T47D (cell line): ENCODE results near the gene COLGALT1.

Experiments used
- DNase-seq, 2 experiments: peaks; one replicate each; pipeline versions ENCODE4 v3.0.0 to v3.0.0-alpha.2; 2011 to 2012; ENCODE audit warnings: low read depth in 1 of 2, low spot score in 1 of 2
- JUND ChIP-seq: IDR thresholded peaks from 2 replicates; pipeline ENCODE4 v1.6.1; 2012; ENCODE audit warnings: low read depth
- in situ Hi-C: cut with HindIII; loops from 2 replicates; pipeline ENCODE4 v1.10.0; 2016; ENCODE audit warnings: low sequenced_read_pairs, low pct_unique_long_range_greater_than_20kb

The COLGALT1 gene

DNA sequence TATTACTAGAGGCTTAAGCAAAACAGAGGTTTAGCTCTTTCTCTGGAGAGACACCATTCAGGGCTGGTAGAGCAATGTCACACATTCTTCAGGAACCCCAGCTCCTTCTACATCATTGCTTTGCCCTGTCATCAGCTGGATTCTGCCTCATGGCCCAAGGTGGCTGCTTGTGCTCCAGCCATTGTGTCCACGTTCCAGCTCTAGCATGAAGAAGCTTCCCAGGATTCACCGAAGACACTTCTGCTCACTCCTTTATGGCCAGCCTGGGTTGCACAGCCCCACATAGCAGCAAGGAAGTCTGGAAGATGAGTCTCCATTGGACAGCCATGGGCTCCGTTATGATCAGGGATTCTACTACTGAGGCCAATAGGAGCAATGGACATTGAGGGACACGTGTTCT lies 30.8 kb upstream of the COLGALT1 start:
- in situ Hi-C loops: no loop called here
- TF ChIP-seq JUND: no peak
- no peak for DNase-seq

DNA sequence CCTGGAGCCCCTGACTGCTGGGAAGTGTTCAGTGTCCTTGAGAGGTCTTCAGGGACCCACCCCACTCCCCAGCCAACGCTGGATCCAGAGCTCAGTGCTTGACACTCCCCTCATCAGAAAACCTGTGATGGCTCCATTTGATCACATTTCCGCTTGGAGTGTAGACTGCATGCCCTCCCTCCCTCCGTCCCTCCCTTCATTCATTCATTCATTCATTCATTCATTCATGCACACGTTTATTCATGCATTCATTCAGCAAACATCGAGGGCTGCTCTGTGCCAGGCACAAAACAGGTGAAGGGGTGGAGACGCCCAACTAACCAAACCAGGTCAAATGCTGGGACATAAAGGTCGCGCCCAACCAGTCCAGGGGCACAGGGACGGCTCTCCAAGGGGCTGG lies 30.3 kb upstream of the COLGALT1 start:
- no peak for TF ChIP-seq JUND
- in situ Hi-C loops: no loop called here

DNA sequence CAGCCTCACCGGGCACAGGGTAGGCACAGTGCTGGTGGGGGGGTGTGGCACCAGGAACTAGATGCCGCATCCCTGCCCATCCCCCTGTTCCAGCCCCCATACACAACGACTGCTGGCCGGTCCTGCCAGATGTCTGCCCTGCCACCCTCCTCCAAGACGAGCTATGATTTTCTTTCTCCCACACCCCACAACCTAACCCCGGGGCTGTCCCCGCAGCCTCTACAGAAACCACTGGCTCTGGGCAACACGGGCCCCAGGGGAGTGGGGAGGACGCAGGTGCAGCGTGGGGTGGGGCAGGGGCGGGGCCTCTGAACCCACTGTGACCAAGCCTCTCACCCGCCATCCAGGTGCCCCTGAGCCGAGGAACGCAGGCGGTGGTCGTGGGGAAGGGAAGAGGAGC lies 28.5 kb upstream of the COLGALT1 start:
- DNase-seq: no peak
- TF ChIP-seq JUND: no peak
- in situ Hi-C loops: no loop called here

More for the DNA sequence above, 30.3 kb upstream of the COLGALT1 start:
- DNase-seq: no peak

DNA sequence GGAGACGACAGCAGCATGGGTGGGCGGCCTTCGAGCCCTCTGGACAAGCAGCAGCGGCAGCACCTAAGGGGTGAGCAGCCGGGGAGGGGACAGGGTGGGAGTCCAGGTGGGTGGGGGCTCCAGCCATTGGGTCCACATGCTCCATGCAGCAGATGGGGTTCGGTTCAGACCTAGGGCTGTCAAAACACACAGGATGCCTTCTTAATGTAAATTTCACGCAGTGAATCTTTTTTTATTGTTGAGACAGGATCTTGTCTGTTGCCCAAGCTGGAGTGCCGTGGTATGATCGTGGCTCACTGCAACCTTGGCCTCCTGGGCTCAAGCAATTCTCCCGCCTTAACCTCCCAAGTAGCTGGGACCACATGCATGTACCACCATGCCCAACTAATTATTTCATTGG lies 28.1 kb upstream of the COLGALT1 start:
- no peak for TF ChIP-seq JUND
- no peak for DNase-seq
- in situ Hi-C loops: no loop called here

DNA sequence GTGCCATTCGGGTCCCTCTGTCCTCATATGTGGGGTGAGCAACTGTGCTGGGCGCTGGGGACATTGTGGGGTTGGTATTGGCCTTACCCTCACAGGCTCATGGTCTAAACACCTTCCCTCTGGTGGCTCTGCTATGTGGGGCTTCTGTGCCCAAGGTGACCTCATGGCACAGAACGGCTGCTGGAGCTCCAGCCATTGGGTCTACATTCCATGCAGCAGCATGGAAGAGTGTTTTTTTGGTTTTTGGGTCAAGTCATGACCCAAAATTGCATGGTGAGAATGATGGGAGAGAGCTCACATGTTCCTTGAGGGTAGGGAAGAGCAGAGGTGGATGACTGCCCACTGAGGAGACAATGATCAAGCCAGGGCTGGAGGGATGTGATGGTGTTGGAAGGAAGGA lies 26.8 kb upstream of the COLGALT1 start:
- TF ChIP-seq JUND: no peak
- DNase-seq: no peak
- in situ Hi-C loops: no loop called here

DNA sequence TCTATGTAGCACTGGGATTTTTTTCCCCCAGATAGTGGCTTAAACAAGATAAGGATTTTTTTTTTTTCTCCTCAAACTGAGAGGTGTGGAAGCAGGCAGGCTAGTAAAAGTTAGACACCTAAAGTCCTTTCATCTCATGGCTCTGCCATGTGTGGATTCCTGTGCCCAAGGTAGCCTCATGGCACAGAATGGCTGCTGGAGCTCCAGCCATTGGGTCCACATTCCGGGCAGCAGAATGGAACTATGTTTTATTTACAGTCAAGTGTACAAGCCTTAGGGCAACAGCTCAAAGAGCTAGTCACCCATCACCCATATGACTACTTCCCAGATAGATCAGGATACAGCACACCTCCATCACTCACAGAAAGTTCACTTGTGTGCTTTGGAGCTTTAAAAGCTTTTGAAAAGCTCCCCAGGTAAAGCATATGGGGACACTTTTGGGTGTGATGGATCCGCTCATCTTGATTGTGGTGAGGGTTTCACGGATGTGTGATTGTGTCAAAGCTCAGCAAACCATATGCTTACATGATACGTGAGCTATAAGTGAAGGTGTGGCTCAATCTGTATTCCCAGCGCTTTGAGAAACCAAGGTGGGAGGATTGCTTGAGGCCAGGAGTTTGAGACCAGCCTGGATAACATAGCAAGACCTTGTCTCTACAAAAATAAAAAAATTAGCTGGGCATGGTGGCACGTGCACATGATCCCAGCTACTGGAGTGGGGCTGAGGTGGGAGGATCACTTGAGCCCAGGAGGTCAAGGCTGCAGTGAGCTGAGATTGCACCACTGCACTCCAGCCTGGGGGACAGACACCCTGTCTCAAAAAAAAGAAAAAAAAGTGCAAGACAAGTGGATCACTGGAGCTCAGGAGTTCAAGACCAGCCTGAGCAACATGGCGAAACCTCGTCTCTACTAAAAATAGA lies 25.9 kb upstream of the COLGALT1 start:
- in situ Hi-C loops: no loop called here
- TF ChIP-seq JUND: no peak
- DNase-seq: no peak

DNA sequence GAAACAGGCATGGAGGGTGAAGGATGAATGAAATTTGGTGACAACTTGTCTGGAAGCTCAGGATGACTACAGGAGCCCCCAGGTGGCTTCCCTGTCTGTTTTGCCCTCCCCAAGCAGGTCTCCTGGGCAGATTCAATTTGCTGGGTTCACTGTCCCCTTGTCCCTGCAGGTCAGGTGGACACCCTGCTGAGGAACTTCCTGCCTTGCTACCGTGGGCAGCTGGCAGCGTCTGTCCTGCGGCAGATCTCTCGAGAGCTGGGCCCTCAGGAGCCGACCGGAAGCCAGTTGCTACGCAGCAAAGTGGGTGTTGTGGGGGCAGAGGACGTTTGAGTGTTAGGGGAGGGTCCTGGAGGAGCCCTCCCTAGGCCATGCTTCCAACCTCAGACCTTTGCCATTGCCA lies 24.9 kb upstream of the COLGALT1 start:
- DNase-seq: no peak
- in situ Hi-C loops: no loop called here
- TF ChIP-seq JUND: no peak

DNA sequence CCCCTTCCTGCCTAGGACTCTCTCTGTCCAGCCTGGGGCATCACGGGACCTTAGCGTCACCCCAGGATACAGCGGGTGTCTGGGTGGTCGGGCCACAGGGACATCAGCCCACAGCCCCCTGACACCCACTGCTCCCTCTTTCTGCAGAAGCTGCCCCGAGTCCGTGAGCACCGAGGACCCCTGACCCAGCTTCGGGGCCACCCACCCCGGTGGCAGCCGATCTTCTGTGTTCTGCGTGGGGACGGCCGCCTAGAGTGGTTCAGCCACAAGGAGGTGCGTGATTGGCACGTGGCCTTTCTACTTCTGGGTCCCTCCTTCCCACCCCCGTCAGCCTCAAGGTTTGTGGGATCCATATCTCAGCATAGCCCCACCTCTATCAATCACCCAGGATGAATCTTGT lies 23.3 kb upstream of the COLGALT1 start:
- TF ChIP-seq JUND: no peak
- no peak for DNase-seq
- in situ Hi-C loops: no loop called here

DNA sequence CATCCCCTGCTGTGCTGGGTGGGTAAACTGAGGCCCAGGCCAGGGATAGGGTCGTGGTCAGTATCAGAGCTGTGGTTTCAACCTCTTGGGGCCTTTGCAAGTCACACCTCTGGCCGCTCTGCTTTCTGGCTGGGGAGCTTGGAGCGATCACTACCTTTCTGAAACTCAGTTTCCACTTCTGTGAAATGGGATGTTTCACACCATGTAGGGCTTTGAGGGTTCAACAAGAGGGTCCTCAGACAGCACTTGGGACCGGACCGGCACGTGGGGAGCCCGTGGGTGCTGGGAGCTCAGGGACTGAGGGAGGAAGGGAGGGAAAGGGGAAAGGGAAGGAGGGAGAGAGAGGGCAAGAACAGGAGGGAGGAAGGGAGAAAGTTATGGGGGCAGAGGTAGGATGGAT lies 22.9 kb upstream of the COLGALT1 start:
- TF ChIP-seq JUND: no peak
- in situ Hi-C loops: no loop called here
- DNase-seq: no peak

DNA sequence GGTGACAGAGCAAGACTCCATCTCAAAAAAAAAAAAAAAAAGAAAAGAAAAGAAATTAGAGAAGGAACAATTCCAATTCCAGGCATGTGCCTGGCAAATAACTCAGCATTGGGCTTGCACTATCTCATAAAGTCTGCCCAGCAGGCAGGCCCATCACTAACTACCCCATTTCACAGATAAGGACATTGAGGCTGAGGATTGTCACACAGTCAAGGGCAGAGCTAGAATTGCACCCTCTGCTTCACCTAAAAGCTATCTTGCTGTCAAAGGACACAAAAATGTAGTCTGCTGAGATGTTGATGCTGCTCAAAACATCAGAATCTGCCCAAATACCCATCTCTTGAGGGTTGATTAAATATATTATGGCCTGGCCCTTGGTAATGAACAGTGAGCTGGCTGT lies 20.7 kb upstream of the COLGALT1 start:
- in situ Hi-C loops: no loop called here
- TF ChIP-seq JUND: no peak
- no peak for DNase-seq

DNA sequence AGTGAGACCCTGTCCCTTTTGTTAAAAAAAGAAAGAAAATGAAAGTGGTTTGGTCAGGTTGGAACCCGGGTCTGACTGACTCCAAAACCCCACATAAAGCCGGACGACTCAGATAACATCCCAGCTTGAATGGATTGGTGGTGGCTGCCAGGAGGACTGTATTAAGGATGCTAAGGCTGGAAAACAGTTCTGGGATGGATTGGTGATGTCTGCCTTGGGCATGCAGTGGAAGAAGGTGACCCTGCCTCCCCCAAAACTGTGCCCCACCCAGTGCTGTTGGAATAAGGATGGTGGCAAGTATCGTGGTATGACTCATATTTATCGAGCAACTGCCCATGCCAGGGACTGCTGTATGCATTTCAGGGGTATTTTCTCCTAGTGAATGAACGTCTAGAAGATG lies 18.5 kb upstream of the COLGALT1 start:
- no peak for TF ChIP-seq JUND
- DNase-seq: no peak
- in situ Hi-C loops: no loop called here

DNA sequence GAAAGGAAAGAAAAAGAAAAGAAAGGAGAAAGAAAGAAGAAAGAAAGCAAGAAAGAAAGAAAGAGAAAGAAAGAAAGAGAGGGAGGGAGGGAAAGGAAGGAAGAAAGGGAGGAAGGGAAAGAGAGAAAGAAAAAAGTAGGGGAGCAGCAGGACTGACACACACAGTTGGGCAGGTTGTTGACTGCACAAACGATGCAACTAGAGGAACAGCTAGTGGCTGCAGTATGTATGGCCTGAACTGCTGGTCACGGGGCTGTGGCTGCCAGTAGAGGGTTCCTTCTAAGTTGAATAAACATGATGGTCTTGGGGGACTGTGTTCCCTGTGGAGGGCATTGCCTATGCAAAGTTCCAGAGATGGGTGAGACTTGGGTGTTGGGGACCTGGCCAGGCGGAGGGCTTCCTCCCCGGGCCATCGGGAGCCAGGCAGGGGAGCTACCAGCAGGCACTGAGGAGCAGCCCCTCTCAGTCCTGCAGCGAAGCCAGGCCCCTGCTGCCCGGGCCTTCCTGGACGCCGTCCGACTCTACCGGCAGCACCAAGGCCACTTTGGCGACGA lies 16.7 kb upstream of the COLGALT1 start:
- no peak for TF ChIP-seq JUND
- no peak for DNase-seq
- in situ Hi-C loops: no loop called here

DNA sequence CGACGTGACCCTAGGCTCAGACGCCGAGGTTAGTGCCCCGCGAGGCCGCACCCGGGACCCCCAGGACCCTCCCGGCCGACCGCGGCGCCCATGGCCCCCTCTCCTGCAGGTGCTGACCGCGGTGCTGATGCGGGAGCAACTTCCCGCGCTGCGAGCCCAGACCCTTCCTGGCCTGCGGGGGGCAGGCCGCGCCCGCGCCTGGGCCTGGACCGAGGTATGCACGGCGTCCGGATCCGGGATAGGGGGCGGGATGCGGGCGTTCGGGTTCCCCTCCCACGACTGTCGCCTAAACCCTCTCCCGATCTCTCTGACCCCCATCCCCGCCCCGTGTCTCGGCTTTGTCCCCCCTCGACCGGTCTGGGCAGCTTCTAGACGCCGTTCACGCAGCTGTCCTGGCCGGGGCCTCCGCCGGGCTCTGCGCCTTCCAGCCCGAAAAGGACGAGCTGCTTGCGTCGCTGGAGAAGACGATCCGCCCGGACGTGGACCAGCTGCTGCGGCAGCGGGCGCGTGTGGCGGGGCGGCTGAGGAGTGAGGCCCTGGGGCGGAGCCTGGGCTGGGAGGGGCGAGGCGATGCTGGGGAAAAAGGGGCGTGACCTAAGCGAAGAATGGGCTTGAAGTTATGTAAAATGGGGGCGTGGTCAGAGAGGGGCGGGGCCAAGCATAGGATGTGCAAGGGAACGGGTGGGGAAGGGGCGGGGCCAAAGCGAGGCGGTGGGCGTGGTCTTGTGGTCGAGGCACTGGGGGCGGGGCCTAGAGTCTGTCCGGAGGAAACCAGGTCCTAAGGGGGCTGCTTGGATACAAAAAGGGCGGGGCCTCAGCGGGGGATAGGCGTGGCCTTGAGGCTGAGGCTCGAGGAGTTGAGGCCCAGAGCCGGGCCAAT lies 16.0 kb upstream of the COLGALT1 start:
- TF ChIP-seq JUND: no peak
- DNase-seq: peak; percentile 94 to 97
- in situ Hi-C loops: no loop called here
